Measurements from ENCODE around the gene TYMP.

The TYMP gene

DNA sequence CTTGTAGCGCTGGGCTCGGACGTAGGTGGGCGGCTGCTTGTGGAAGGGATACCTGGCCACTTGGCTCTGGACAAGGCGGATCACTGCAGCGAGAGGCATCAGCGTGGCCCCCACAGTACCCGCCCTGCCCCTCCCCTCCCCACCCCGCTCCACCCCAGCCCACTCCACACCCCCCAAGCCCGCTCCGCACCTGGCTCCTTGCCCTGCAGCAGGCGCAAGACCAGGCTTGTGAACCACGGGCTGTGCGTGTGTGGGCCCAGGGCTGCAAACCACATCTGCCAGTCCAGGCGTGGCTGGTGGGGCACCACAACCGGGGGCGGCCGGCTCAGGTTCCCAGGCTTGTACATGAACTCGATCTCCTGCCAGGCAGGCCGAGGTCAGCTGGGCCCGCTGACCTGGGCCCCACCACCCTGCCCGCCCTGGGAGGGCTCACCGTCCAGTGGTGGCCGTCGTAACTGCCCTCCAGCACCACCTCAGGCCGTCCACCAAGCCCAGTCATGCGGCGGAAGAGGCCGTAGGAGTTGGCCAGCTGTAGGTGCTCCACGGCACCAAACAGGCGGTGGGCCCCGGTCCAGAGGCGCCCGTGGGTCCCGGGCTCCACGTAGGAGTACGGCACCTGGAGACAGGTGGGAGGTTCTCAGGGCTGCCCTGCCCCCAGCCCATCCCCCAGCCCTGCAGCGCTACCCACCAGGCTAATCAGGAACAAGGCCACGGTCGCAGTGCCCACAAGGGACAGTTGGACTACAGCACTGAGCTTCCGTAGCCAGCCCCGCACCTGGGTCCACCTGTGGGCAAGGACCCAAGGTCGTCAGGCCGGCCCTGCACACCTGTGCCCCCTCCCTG is 25.2 kb downstream of the TYMP start:
- DNase-seq, result no peak

DNA sequence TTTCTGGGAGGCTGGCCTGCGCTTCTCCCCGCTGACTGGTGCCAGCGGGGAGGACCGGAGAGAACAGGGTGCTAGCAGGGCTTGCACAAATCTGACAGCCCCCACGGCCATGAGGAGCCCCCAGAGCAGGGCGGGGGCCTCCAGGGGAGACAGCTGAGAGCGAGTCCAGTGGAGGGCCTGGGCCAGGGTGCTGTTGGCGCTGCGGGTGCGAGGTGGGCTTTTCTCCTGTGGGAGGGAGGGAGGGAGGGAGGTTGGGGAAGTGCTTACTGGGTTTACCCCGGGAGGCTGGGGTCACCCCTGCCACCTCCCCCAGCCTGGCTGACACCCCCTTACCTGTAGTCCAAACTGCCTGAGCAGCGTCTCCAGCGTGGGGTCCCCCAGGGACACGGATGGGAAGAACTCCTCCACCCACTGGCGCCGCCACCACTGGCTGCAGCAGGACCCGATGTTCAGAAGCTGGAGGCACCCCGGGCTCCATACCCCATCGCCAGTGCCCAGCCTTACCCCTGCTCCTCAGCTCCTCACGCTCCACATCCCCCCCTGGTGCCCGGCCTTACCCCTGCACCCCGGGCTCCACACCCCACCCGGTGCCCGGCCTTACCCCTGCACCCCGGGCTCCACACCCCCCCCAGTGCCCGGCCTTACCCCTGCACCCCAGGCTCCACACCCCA is 26.2 kb downstream of the TYMP start:
- DNase-seq, result no peak

DNA sequence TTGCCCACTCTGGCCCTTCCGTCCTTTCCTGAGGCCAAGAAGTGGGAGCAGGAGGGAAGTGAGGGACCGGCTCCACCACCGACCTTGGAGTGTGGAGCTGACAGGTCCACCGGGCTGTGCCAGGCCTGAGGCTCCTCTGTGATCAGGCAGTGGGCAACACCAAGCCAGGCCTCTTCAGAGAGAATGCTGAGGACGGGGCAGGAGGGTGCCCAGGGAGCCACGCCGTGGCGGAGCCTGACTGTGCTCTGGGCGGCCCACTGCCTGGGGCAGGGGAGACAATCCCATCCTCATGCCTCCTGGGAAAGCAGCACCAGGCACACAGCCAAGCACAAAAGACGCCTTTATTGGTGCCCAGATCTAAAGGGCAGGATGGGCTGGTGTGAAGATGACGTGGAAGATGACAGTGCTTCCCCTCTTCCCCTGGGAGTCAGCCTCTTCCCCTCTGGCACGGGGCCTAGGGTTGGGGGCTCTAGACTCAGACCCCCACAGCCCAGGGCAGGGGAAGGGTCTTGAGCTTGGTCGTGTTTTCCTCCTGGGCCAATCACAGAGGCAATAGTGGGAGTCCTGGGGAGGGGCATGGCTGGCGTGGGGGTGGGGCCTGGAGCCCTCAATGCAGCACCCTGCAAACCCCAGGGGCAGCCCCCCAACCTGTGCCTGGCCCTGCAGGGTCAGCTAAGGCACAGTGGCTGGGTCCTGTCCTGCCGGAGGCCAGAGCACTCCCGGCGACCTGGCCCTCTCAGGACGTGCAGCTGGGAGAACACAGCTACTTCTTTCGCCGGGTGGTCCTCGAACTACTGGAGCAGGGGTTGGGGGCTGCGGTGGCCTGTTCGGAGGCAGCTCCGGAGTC is 27.0 kb downstream of the TYMP start:
- no peak for DNase-seq

DNA sequence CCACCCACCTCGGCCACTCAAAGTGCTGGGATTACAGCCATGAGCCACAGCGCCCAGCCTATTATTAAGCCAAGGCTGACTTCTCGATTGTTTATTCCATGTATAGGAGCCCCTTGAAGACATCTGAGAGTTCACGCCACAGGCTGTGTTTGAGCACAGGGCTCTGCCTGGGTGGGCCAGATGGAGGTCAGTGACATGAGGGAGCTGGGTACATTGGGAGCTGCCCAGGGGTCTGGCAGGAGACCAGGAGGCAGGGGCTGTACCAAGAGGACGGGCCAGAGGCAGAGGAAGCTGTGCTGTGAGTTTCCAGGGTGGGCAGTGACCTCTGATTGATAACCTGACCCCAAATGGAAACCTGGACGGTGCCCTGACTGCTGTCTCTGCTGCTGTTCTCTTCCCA is 27.7 kb downstream of the TYMP start:
- DNase-seq, result no peak

DNA sequence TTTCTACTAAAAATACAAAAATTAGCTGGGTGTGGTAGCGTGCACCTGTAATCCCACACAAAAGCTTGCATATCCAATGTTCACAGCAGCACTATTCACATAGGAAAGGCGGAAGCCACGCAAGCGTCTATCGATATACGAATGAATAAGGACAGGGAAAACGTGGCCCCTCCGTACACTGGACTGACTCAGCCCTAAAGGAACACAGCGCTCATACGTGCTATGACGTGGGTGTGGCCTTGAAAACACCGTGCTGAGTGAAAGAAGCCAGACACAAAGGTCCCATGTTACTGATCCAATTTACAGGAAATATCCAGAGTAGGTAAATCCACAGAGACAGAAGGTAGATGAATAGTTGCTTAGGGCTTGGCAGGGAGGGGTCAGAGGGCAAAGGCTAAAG is 29.4 kb downstream of the TYMP start:
- no peak for DNase-seq

DNA sequence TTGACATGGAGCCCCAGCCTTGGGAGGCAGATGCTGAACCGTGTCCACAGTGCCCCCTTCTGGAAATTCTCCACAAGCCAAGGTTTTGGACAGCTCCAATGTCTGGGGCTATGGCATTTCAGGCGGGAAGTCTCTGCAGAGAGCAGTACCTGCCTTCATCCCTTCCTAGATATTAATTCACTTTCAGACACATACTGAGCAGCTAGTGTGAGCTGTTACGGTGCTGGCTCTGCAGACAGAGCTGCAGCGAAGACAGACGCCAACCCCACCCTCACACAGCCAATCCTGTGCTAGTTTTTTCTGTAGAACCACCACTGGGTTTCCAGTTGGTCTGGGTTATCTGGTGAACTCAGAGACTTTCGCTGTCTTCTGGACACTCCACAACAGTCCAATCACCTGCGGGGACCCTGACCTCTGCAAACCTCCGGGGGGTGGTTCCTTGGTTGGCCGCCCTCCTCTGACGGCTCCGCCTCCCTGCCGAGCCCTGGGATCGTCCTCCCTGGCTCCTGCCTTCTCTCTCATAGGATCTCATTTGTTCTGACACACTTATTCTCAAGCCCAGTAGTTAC is 31.4 kb downstream of the TYMP start:
- DNase-seq, result peak; percentile 61 to 76

DNA sequence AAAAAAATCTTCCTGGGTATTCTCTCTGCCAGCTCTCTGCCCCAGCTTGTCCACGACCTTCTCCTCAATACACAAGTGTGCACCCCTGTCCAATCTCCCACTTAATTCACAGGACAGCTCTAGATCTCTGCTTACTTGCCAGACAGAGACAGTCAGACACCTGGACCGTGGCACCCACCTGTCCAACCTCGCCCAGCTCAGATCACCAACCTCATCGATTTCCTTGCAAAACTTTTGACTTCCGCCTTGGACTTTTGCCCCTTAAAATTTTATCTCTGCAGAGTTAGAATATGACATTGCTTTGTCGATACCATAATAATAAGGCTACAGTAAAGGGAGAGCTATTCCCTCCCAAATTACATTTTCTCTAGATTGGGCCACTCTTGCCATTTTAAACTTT is 32.7 kb downstream of the TYMP start:
- DNase-seq, result no peak

DNA sequence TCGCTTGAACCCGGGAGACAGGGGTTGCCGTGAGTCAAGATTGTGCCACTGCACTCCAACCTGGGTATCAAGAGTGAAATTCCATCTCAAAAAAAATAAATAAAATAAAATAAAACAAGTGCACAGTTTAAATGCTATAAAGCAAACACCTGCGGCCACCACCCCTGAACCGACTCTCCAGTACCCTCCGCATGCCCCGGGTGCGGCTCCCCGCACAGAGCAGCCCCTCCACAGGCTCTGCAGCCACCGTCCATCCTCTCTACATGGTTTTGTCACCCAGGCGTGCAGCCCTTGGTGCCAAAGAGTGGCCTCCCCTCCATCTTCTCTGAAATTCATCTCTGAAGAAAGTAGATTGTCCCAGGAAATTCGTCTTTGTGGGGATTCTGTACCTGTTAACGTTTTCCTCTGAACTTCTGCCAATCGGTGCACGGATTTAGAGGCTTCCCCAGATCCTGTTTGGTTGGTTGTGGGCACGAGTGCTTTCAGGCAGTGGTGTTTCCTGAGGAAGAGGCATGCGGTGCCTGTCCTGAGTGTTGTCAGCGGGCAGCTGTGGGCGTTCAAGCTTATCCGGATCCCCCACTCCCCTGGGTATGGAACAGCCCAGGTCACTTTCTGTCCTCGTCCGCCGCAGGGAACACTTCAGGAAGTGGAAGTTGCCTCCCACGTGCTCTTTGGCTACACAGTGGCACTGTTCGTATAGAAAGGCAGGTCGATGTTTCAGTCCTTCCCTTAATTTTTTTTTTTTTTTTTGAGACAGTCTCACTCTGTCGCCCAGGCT is 39.1 kb downstream of the TYMP start:
- no peak for DNase-seq

DNA sequence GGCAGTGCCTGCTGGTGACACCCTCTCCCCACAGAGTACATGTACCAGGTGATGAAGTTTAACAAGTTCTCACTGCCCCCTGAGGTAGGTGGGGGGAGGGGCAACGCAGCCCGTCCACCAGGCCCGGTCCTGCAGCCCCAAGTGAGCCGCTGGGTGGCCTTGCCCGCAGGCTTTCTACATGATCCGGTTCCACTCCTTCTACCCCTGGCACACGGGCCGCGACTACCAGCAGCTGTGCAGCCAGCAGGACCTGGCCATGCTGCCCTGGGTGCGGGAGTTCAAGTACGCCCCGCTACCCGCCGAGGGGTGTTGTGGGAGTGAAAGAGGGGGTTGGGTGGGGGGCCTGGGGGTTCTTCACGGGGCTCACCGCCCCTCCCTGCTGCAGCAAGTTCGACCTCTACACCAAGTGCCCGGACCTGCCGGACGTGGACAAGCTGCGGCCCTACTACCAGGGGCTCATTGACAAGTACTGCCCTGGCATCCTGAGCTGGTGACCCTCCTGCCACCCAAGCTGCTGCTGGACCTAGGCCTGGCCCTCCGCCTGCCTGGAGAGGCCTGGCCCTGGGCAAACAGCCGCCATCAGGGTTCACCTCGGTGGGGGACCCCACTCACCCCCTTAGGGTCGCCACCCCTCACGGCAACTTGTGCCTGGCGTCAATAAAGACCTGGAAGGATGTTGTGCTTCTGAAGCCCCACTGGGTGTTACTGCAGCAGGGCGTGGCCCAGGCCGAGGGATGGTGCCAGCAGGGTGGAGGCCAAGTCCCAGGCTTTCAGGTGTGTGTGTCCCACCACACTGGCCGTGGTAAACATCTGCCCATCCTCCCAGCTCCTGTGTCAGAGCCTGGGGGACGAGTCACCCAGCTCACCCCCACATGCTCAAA is 40.2 kb downstream of the TYMP start:
- no peak for DNase-seq

DNA sequence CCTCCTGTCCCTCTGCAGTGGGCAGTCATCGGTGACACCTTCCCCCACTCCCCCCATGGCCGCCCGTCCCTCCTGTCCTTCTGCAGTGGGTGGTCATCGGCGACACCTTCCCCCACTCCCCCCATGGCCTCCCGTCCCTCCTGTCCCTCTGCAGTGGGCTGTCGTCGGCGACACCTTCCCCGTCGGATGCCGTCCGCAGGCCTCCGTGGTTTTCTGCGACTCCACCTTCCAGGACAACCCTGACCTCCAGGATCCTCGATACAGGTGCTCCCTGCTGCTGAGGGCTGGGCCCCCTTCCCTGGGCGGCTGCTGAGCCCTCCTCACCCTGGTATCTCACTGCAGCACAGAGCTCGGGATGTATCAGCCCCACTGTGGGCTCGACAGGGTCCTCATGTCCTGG is 40.9 kb downstream of the TYMP start:
- no peak for DNase-seq

DNA sequence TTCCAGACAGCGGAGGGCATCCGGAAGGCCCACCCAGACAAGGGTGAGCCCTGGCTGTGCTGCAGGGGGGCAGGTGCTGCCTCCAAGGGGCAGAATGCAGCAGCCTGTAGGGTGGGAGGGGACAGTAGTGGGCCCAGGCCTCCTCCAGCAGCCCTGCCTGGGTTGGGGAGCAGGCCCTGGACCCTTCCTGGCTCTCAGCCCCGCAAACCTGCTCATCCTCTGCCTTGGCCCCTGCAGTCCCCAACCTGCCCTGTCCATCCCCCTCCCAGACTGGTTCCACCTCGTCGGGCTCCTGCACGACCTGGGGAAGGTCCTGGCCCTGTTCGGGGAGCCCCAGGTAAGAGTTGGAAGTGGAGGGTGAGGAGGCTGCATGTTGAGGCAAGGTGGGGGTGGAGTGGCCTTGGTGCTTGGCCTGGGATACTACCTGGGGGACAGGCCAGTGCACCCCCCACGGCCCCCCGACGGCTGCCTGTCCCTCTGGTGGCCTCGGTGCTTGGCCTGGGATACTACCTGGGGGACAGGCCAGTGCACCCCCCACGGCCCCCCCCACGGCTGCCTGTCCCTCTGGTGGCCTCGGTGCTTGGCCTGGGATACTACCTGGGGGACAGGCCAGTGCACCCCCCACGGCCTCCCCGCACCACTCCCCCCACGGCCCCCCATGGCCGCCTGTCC is 41.7 kb downstream of the TYMP start:
- DNase-seq, result no peak

DNA sequence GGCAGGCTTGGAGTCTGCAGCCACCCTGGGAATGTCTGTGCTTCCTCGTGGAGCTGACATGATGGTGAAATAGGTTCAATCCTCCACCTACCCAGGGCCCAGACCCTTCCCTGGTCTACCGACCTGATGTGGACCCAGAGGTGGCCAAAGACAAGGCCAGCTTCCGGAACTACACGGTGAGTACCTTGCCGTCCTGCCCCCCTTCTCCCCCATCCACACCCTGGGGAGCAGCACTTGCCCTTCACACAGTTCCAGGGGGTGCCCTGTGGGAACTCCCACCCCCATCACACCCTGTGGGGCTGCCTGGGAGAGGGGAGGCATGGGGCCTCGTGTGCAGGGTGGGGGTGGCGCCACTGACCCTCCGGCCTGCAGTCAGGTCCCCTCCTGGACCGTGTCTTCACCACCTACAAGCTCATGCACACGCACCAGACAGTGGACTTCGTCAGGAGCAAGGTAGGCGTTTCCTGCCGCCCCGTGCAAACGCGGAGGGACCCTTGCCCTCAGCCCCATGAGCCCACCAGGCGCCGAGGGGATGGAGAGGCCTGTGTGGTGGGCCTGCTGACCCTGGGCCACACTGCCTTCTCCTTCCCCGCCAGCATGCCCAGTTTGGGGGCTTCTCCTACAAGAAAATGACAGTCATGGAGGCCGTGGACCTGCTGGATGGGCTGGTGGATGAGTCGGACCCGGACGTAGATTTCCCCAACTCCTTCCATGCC is 42.4 kb downstream of the TYMP start:
- no peak for DNase-seq

DNA sequence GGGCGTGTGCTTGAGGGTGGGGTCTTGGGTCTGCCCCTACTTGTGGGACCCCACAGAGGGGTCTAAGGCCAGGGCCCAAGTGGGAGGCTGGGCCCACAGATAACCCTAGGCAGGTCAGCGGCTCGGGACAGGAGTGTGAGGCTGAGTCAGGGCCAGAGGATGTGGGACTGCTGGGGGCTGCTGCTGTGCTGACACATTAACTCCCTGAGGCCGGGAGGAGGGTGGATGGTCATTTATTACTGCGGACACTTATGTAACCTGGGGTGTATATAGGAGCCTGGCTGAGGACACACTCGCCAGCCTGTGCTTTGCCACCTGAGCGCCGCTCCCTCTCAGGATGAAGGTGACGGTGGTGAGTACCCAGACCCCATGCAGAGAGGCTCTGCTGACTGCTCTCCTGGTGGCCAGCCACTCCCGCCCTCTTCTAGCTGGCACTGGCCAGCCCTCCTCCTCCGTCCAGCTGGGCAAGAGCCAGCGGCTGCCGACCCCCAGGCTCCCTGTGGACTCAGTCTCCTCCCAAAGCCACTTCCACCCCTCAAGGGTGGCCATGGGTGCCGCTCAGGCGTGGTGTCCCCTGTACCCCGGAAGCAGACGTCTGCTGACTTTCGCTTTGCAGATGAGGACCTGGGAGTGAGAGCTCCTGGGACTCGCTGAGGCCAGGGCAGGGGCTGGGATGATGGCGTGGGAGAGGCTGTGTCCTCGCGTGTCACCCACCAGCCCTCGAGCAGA is 43.1 kb downstream of the TYMP start, which contains the start of gene MIOX:
MIOX (plus strand) TSS at position 299 of the 729 bp plus-strand sequence; CDS start at position 338, 39 bp downstream.
- no peak for DNase-seq

DNA sequence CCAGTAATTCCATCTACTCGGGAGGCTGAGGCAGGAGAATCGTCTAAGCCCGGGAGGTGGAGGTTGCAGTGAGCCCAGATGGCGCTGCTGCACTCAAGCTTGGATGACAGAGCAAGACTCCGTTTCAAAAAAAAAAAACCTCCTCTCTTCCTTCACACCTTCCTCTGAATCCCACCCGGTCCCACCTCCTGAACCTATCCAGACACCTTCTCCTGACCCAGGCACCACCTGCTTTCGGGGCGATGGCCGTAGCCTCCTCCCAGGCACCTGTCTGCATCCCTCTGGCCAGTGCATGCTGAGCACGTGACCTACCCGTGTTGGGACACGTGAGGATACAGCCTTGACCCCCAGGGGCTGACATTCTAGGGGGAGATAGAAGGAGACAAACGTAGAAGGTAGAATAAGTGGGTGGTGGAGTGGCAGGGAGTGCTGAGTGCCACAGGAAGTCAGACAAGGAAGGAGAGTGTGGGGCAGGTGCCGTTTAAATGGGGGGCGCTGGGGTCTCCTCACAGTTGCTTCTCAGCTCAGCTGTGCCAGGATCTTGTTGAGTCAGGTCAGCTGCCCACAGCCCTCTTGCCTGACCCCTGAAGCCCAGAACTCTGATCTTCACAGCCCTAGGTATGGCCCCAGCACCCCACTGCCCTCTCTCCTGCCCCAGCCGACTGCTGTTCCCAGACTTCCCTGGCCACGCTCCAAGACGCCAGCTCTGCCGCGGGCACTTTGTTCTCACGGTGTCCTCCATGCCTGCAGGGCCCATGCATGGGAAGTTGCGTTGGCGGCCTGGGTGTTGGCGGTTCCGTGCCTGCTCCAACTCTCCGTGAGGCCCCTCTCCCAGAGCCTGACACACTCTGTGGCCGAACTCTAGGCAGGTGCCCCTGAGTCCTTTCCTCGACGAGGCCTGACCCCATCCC is 44.3 kb downstream of the TYMP start:
- no peak for DNase-seq

DNA sequence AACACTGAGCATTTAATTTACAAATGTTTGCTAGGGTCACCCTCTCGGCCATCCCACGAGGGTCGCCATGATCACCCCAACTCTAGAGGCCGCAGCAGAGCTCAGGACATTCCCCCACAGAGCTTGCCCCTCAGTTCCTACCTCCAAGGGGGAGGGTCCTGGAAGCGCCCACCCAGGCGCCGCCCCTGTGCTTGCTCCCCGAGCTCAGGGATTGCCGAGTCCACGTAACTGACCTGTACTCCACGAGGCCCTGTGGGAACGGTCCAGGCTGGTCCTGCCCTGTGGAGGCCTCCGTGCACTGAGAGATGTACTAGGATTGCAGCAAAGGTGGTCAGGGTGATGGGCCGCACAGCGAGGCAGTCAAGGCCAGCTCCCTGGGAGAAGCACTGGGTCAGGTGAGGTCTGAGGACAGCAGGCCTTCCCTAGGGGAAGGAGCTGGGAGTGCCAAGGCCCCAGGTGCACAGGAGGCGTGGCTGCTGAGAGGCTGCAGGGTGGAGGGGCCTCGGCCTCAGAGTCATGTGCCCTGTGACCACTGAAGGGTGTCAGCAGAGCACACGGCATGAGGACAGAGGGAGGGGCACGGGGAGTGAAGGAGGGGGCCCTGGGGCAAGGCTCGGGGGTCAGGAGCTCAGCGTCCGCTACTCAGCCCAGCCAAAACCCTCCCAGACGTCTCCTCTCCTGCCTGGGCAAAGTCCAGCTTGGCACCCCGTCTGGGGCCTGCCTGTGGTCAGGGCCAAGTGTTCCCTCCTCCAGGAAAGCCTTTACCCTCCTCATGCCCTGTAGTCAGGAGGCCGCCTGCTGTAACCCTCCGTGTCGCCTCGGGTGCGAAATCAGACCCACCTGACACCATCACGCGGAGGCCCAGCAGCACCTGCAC is 45.6 kb downstream of the TYMP start:
- DNase-seq, result no peak

DNA sequence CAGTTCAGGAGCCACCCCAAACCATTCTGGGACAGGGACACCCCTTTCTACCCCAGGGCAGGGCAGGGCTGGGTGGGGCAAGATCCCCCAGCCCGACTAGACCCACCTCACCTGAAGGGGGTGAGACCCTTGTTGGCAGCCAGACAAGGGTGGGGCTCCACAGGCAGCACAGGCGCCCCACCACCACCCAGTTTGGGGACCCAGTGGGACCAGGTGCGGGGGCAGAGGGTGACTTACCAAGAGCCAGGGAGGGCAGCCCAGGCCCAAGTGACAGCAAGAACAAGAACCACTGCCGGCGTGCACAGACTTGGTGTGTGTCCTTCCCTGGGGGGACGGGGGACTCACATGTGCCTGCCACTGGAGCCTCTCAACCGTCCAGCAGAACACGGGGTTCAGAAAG is 46.3 kb downstream of the TYMP start:
- DNase-seq, result no peak

DNA sequence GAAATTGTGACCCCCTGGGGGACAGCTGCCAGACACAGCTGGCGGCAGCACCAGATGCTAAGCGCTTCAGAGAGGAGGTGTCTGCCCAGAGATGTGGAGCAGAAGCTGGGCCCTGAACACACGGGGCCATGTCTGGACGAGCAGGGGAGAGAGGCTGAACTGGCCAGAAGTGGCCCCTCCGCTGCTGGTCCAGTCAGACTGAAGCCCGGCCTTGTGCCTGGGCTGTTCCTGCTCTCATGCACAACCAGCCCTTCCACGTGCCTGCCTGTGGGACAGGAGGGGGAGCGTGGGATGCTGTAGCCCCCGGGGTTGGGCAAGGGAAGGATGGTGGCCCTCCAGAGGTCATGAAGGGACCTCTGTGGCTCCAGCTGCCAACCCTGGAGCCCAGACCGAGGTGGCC is 46.7 kb downstream of the TYMP start:
- DNase-seq, result no peak

Measured in activated CD4-positive, alpha-beta T cell treated with anti-CD3 and anti-CD28 coated beads for 4 hours (primary cell).